H9 (cell line): ENCODE results near the gene FGF12. TPM values are rescaled to one million over a fixed set of nuclear protein-coding genes. Genes with fewer than 3 reads are reported as not detected.

Experiments used
- DNase-seq: peaks from one replicate; pipeline ENCODE4 v3.0.0-alpha.2; 2017
- H2AFZ ChIP-seq: one replicate; pipeline ENCODE4 v1.6.1; 2013; ENCODE audit warnings: mild to moderate bottlenecking, low read length, control low read depth, moderate library complexity
- H2AK5ac ChIP-seq: 2 replicates; pipeline ENCODE4 v1.6.1; 2013; ENCODE audit warnings: low read length, control low read depth, mixed read lengths; ENCODE audit not compliant: insufficient read length
- H2BK120ac ChIP-seq: one replicate; pipeline ENCODE4 v1.6.1; 2013; ENCODE audit warnings: low read depth, mild to moderate bottlenecking, low read length, control low read depth, inconsistent platforms; ENCODE audit not compliant: poor library complexity, severe bottlenecking
- H2BK12ac ChIP-seq: 2 replicates; pipeline ENCODE4 v1.6.1; 2013; ENCODE audit warnings: low read length, control low read depth, mixed read lengths, low read depth; ENCODE audit not compliant: insufficient read length
- H2BK15ac ChIP-seq: 2 replicates; pipeline ENCODE4 v1.6.1; 2013; ENCODE audit warnings: low read depth, low read length, control low read depth
- H2BK20ac ChIP-seq: one replicate; pipeline ENCODE4 v1.6.1; 2013; ENCODE audit warnings: low read depth, mild to moderate bottlenecking, low read length, control low read depth, inconsistent platforms; ENCODE audit not compliant: poor library complexity, severe bottlenecking
- H2BK5ac ChIP-seq: 2 replicates; pipeline ENCODE4 v1.6.1; 2013; ENCODE audit warnings: low read length, control low read depth, mixed read lengths; ENCODE audit not compliant: insufficient read length
- H3K14ac ChIP-seq: 2 replicates; pipeline ENCODE4 v1.6.1; 2013; ENCODE audit warnings: low read length, control low read depth; ENCODE audit not compliant: insufficient read depth
- H3K18ac ChIP-seq: 2 replicates; pipeline ENCODE4 v1.6.1; 2013; ENCODE audit warnings: low read depth, mild to moderate bottlenecking, mixed read lengths, low read length, control low read depth; ENCODE audit not compliant: insufficient read length
- H3K23ac ChIP-seq: 2 replicates; pipeline ENCODE4 v1.6.1; 2013; ENCODE audit warnings: low read length, control low read depth, mixed read lengths, low read depth; ENCODE audit not compliant: insufficient read length
- H3K23me2 ChIP-seq: 2 replicates; pipeline ENCODE4 v1.6.1; 2013; ENCODE audit warnings: low read depth, mild to moderate bottlenecking, mixed read lengths, low read length, control low read depth; ENCODE audit not compliant: insufficient read length, poor library complexity, severe bottlenecking
- H3K27ac ChIP-seq: 2 replicates; pipeline ENCODE4 v1.5.1; 2013; ENCODE audit warnings: low read length, control low read depth, mixed read lengths, low read depth; ENCODE audit not compliant: insufficient read length
- H3K27me3 ChIP-seq: 2 replicates; pipeline ENCODE4 v1.6.1; 2013; ENCODE audit warnings: low read length, control low read depth, inconsistent platforms; ENCODE audit not compliant: insufficient read depth
- H3K4ac ChIP-seq: 2 replicates; pipeline ENCODE4 v1.6.1; 2013; ENCODE audit warnings: low read depth, mild to moderate bottlenecking, control low read depth, inconsistent platforms, low read length, moderate library complexity
- H3K4me1 ChIP-seq: 2 replicates; pipeline ENCODE4 v1.6.1; 2013; ENCODE audit warnings: low read length, control low read depth, inconsistent platforms; ENCODE audit not compliant: insufficient read depth
- H3K4me2 ChIP-seq: 2 replicates; pipeline ENCODE4 v1.6.1; 2013; ENCODE audit warnings: low read length, control low read depth, mixed read lengths; ENCODE audit not compliant: insufficient read length, insufficient read depth
- H3K56ac ChIP-seq: 2 replicates; pipeline ENCODE4 v1.6.1; 2013; ENCODE audit warnings: low read depth, mild to moderate bottlenecking, mixed read lengths, low read length, control low read depth; ENCODE audit not compliant: insufficient read length
- H3K79me1 ChIP-seq: 2 replicates; pipeline ENCODE4 v1.6.1; 2013; ENCODE audit warnings: low read depth, mild to moderate bottlenecking, moderate library complexity, low read length, control low read depth, inconsistent platforms; ENCODE audit not compliant: insufficient read depth, poor library complexity, severe bottlenecking
- H3K79me2 ChIP-seq: 2 replicates; pipeline ENCODE4 v1.6.1; 2013; ENCODE audit warnings: low read length, control low read depth, inconsistent platforms; ENCODE audit not compliant: insufficient read depth
- H3K9ac ChIP-seq: 2 replicates; pipeline ENCODE4 v1.6.1; 2013; ENCODE audit warnings: low read length, control low read depth, mixed read lengths; ENCODE audit not compliant: insufficient read length; ENCODE audit errors: extremely low read depth
- H3K9me3 ChIP-seq: one replicate; pipeline ENCODE4 v1.6.1; 2013; ENCODE audit warnings: low read depth, low read length, inconsistent platforms; ENCODE audit not compliant: control insufficient read depth
- H3T11ph ChIP-seq: one replicate; pipeline ENCODE4 v1.6.1; 2013; ENCODE audit warnings: mild to moderate bottlenecking, low read length, control low read depth, inconsistent platforms
- H4K20me1 ChIP-seq: one replicate; pipeline ENCODE4 v1.6.1; 2013; ENCODE audit not compliant: control insufficient read depth, insufficient read length, insufficient read depth
- H4K5ac ChIP-seq: 2 replicates; pipeline ENCODE4 v1.6.1; 2013; ENCODE audit warnings: low read depth, mild to moderate bottlenecking, mixed read lengths, low read length, control low read depth; ENCODE audit not compliant: insufficient read length
- H4K8ac ChIP-seq: replicated peaks from 2 replicates; pipeline ENCODE4 v1.6.1; 2013; ENCODE audit warnings: low read length, control low read depth, mixed read lengths, low read depth; ENCODE audit not compliant: insufficient read length
- H4K91ac ChIP-seq: 2 replicates; pipeline ENCODE4 v1.6.1; 2013; ENCODE audit warnings: low read depth, mild to moderate bottlenecking, moderate library complexity, mixed read lengths, low read length, control low read depth; ENCODE audit not compliant: insufficient read length
- H3K27ac Mint-ChIP-seq, 3 experiments: 2 replicates in 2 of 3; 3 replicates in 1 of 3; pipeline ENCODE4 v1.8.0; 2020 to 2021; ENCODE audit warnings: mixed read lengths in 3 of 3, mild to moderate bottlenecking in 1 of 3, moderate library complexity in 1 of 3
- H3K27me3 Mint-ChIP-seq: 2 replicates; pipeline ENCODE4 v1.8.0; 2021; ENCODE audit warnings: low read depth, mild to moderate bottlenecking, moderate library complexity, mixed read lengths
- H3K36me3 Mint-ChIP-seq, 3 experiments: 2 replicates in 2 of 3; 3 replicates in 1 of 3; pipeline ENCODE4 v1.8.0; 2020 to 2021; ENCODE audit warnings: low read depth in 3 of 3, mixed read lengths in 3 of 3; ENCODE audit not compliant: insufficient read depth in 1 of 3
- H3K4me1 Mint-ChIP-seq, 2 experiments: 2 replicates each; pipeline ENCODE4 v1.8.0; 2020; ENCODE audit warnings: mixed read lengths in 2 of 2
- H3K4me3 Mint-ChIP-seq, 2 experiments: 2 replicates in 1 of 2; 3 replicates in 1 of 2; pipeline ENCODE4 v1.8.0; 2020 to 2021; ENCODE audit warnings: mild to moderate bottlenecking in 2 of 2, mixed read lengths in 2 of 2, moderate library complexity in 1 of 2
- H3K9me3 Mint-ChIP-seq, 2 experiments: 2 replicates in 1 of 2; 3 replicates in 1 of 2; pipeline ENCODE4 v1.8.0; 2020; ENCODE audit warnings: mild to moderate bottlenecking in 2 of 2, mixed read lengths in 2 of 2, moderate library complexity in 1 of 2
- CTCF ChIP-seq: fragments of 200-600 bp; sonication (generic); conservative IDR thresholded peaks from 3 replicates; pipeline ENCODE4 v1.8.0; 2021; ENCODE audit warnings: antibody characterized with exemption, mild to moderate bottlenecking
- WGBS: extraction: QIAGEN DNeasy Blood & Tissue Kit; methylation state at CpG from one replicate; pipeline ENCODE4 v1.1.7; 2013; ENCODE audit warnings: missing lambda C conversion rate, low lambda C conversion rate, mixed read lengths; ENCODE audit not compliant: insufficient read length; ENCODE audit errors: extremely low coverage; 5-methylcytosine and 5-hydroxymethylcytosine counted together
- total RNA-seq: library from RNA; stranded (reverse); gene quantifications from 2 replicates; pipeline ENCODE4 v1.2.1, GENCODE V29; 2021

The FGF12 gene
- total RNA-seq, 1 experiment from 2014 or later = 5.6 TPM

- H3T11ph ChIP-seq = no peak overlapping the region
- Mint-ChIP-seq H3K27me3 (no peaks in the 10 kb centered on the region), H3K9me3 (peaks cover 7 to 8% of the 10 kb centered on the region in 2 experiments; a peak in 3 of 5 replicates), H3K27ac (peak overlapping the region in 1 of 3 experiments; percentile 67; a peak in 2 of 7 replicates), H3K4me3 (no peak overlapping the region), H3K4me1 (no peaks in the 10 kb centered on the region; a peak in 1 of 4 replicates), H3K36me3 (peaks cover 0 to 4% (median 4%) of the 10 kb centered on the region in 3 experiments; a peak in 3 of 7 replicates)
- no peak overlapping the region for H4K8ac ChIP-seq
- no peak overlapping the region for H2BK5ac ChIP-seq
- H3K9ac ChIP-seq = no peak overlapping the region
- H2BK20ac ChIP-seq = no peak overlapping the region
- no peak for TF ChIP-seq CTCF
- H3K79me2 ChIP-seq = no peaks in the 10 kb centered on the region
- no peak overlapping the region for H2BK12ac ChIP-seq
- no peaks in the 10 kb centered on the region for H3K23me2 ChIP-seq
- H2BK15ac ChIP-seq = no peak overlapping the region
- H2AFZ ChIP-seq = no peak overlapping the region
- peaks cover 9% of the 10 kb centered on the region for H3K9me3 ChIP-seq
- H3K14ac ChIP-seq = no peak overlapping the region; the same call in 1 of the 2 replicates
- no peaks in the 10 kb centered on the region for H4K20me1 ChIP-seq
- no peak overlapping the region for H3K56ac ChIP-seq
- no peak overlapping the region for H3K4ac ChIP-seq
- H3K18ac ChIP-seq = no peak overlapping the region
- H2BK120ac ChIP-seq = no peak overlapping the region
- H3K4me1 ChIP-seq = no peaks in the 10 kb centered on the region
- H3K23ac ChIP-seq = no peak overlapping the region
- H3K4me2 ChIP-seq = no peak overlapping the region
- H3K27me3 ChIP-seq = no peaks in the 10 kb centered on the region
- no peak for DNase-seq
- WGBS = no CpG with 5 or more reads among the region's 5 CpGs
- H2AK5ac ChIP-seq = no peak overlapping the region
- H3K27ac ChIP-seq = no peak overlapping the region
- H4K91ac ChIP-seq = no peak overlapping the region
- H4K5ac ChIP-seq = no peak overlapping the region
- H3K79me1 ChIP-seq = no peaks in the 10 kb centered on the region
Measured at GRCh38 chr3:192687488-192688152, 39.7 kb downstream of the FGF12 start.
